ENCODE measurements around the gene SPTLC2.
A peak's percentile ranks its signal among the peaks of the same experiment; 100 is the strongest.

GRCh38 chr14:77663293-77663692, 46.9 kb upstream of the SPTLC2 start:
- TF ChIP-seq CTCF (IDR thresholded peaks at IDR 0.05) (no peak), POLR2A (IDR thresholded peaks at IDR 0.05) (no peak), POLR2AphosphoS5 (IDR thresholded peaks at IDR 0.05; ENCODE audit: insufficient read depth in 1 of 2, low read depth in 1 of 2) (peak in 1 of 2 donors; percentile 68)
